Cardiac septum (tissue), 1 donor: ENCODE data around the gene MAP3K5. TPM values are rescaled to one million over a fixed set of nuclear protein-coding genes. Genes with fewer than 3 reads are reported as not detected.
"Not testable (repeated sequence)": the region's sequence is repeated elsewhere in the genome, so short reads cannot be mapped to it uniquely, and the experiment has no call there.

Experiments
- DNase-seq: peaks from one replicate; pipeline ENCODE4 v3.0.0-alpha.2; 2020; ENCODE audit warnings: low spot score
- intact Hi-C: fragments of 100-400 bp; cut with DNase I; formaldehyde crosslinking; loops from one replicate; pipeline ENCODE4 v1.14.0; 2022
- long read RNA-seq: library from polyadenylated mRNA; unstranded; transcript quantifications from one replicate; pipeline ENCODE4 v2.0.0, GENCODE V29; 2021
- total RNA-seq: library from RNA; stranded (reverse); fragmentation: NEBNext Ultra II Directional; extraction: Animal tissue kit (Norgen Biotek cat#: 25700); gene quantifications from one replicate; pipeline ENCODE4 v1.2.1, GENCODE V29; 2021
- donor health status: DM: no; HTN: no; CAD: no.

MAP3K5 gene
- 17.6 TPM for total RNA-seq
- long read RNA-seq, full-length matches to known transcripts = 2 of 15 reads
- long read RNA-seq, partial matches to known transcripts = 7 of 15 reads
- long read RNA-seq, other reads (novel, unspliced or antisense) = 6 of 15 reads

GRCh38 chr6:136792410-136793262 is at the start of gene MAP3K5:
Gene MAP3K5, minus strand, starts transcription at chr6:136792477. Its CDS starts 320 bp downstream, at chr6:136792157.
- DNase-seq = peak; percentile 96
- intact Hi-C loops = loop anchor here (1.0 to 5.0 kb wide), 3 partner anchors 80 to 210 kb away; no protein-coding TSS in a partner anchor

DNA sequence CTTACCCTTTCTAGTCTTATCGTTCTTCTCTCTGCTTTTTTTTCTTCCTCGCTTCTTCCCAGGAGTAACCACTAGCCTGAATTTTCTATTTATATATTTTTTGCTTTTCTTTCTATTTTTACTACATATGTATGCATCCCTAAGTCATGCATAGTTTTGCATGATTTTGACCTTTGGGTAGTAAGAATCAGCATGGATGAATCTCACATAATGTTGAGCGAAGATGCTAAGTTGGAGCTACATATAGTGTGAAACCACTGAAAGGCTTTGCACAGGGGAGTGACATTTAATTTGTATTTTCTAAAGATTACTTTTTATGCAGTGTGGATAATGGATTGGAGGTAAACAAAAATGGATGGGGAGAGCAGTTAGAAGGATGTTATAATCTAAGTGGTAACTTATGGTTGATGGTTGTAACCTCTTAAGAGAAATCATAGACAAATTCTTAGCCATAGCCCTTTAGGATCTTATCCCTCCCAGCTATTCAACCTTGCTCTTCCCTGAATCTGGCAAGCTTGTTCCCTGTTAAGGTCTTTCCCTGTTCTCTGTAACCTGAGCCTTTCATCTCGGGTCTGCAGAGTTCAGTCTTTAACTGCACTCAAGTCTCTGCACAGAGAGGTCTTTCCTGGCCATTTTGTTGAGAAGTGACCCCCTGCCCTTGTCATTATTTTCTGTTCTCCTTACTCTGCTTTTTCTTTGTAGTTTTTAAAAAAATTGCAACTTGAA is 48.2 kb upstream of the MAP3K5 start:
- intact Hi-C loops = no loop called here
- DNase-seq = no peak

GRCh38 chr6:136831873-136832562 is 39.7 kb upstream of the MAP3K5 start:
- DNase-seq = no peak
- intact Hi-C loops = no loop called here

DNA sequence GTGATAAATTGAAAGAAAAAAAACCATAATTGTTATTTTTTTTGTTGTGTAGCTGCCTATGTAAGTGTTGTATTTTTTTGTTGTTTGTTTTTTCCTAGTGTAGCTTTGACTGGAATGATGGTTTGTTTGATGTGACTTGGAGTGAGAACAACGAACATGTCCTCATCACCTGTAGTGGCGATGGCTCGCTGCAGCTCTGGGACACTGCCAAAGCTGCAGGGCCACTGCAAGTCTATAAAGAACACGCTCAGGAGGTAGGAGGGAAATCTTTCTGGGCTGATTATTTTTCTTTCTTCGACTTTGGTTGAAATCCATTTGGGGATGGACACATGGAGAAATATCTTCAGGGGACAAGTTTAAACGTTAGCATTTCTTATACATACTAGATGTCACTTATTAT is 33.9 kb upstream of the MAP3K5 start:
- intact Hi-C loops = no loop called here
- no peak for DNase-seq

GRCh38 chr6:136823128-136823660 is 30.9 kb upstream of the MAP3K5 start:
- DNase-seq = no peak
- intact Hi-C loops = no loop called here

GRCh38 chr6:136822376-136823127 is 30.3 kb upstream of the MAP3K5 start, which contains the start of gene PEX7:
Gene PEX7, plus strand, starts transcription at chr6:136822592. Its CDS starts 74 bp downstream, at chr6:136822666.
- DNase-seq = peak; percentile 97
- intact Hi-C loops = no loop called here

- DNase-seq = no peak
- intact Hi-C loops = no loop called here
These were observed 29.7 kb upstream of the MAP3K5 start for GRCh38 chr6:136822046-136822375.

- DNase-seq = no peak
- intact Hi-C loops = no loop called here
These were observed 28.3 kb upstream of the MAP3K5 start for GRCh38 chr6:136820561-136820960.

- DNase-seq = no peak
- intact Hi-C loops = no loop called here
These were observed 24.4 kb upstream of the MAP3K5 start for GRCh38 chr6:136816656-136817055.

- intact Hi-C loops, DNase-seq: not testable (repeated sequence)
These were observed 23.3 kb upstream of the MAP3K5 start for GRCh38 chr6:136815608-136816007.

DNA sequence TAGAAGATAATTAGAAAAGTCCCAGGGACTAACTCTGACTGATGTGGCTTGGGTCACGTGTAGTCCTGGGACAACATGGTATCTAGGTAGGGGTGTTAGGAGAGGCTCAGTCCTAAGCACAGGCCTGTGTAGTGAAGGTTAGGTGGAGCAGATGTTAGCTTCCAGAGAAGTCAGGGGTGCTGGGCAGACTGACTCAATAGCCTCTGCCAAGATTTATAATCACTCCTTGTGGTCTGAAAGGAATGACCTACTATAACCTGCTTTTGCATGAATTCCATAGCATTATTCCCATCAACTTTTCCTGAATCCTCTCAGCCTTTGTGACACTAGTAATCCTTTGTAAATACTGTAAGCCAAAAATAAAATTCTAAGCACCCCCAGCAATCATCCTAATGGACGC is 19.9 kb upstream of the MAP3K5 start:
- DNase-seq = no peak
- intact Hi-C loops = no loop called here

DNA sequence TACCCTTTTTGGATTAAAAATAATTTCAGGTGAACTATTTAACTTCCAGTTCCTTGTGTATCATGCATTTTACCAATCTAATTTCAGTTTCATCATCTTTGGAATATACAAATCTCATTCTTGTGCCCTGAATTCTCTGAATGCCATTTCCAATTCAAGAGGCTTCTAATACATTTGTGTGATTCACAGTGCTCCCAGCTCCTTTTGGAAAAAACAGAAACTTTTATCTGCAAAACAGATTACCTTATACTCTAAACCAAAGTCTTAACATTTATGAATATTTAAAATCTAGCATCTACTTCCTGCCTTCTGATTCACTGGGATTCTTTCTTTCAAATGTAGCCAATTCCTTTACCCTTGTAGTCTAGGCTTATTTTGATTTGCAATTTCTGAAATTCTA is 19.0 kb upstream of the MAP3K5 start:
- intact Hi-C loops = no loop called here
- no peak for DNase-seq

DNA sequence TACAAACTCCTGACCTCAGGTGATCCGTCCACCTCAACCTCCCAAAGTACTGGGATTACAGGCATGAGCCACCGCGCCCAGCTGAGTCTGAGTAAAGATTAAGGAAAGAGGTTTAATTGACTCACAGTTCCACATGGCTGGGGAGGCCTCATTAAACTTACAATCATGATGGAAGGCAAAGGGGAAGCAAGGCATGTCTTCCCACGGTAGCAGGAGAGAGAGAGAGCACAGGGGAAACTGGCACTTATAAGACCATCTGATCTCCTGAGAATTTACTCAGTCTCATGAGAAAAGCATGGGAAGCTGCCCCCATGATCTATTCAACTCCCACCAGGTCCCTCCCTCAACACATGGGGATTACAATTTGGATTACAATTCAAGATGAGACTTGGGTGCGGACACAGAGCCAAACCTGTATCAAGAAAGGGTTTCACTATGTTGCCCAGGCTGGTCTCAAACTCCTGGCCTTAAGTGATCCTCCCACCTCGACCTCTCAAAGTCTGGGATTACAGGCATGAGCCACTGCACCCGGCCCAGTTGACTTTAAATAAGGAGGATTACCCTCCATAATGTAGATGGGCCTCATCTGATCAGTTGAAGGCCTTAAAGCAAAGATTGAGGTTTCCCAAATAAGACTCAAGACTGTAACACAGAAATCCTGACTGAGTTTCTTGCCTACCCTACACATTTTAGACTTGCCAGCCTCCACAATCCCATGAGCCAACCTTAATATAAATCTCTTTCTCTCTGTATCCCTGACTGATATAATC is 17.0 kb upstream of the MAP3K5 start:
- intact Hi-C loops = no loop called here
- DNase-seq = no peak

GRCh38 chr6:136803608-136804007 is 11.3 kb upstream of the MAP3K5 start:
- DNase-seq = no peak
- intact Hi-C loops = no loop called here

DNA sequence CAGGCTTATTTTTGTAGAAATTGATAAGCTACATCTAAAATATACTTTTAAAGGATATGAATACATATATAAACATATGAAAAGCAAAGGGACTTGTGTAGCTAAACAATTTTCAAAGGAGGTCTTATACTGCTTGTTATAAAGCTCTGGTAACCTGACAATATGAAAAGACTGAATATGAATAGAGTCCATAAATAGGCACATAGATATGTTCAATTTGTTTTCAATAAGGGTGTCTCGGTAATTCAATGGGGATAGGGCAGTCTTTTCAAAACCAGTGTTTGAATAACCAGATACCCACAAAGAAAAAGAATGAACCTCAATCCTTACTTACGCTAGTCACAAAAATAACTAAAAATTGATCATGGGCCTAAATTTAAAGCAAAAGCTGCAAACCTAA is 9.3 kb upstream of the MAP3K5 start:
- intact Hi-C loops = no loop called here
- no peak for DNase-seq

- intact Hi-C loops = no loop called here
- no peak for DNase-seq
These were observed 5.8 kb upstream of the MAP3K5 start for GRCh38 chr6:136798044-136798443.

DNA sequence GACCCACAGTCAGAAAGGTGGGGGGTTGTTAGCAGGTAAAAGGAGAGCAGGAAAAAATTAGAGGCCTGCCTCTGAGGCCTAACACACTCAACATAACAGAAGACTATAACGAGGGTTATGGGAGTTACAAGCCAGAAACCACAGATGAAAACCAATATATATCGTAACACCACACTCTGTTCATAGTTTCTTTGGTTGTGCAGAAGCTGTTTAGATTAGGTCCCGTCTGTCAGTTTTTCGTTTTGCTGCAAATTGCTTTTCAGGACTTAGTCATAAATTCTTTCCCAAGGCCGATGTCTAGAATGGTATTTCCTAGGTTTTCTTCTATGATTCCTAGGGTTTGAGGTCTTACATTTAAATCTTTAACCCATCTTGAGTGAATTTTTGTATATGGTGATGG is 3.7 kb upstream of the MAP3K5 start:
- intact Hi-C loops = no loop called here

DNA sequence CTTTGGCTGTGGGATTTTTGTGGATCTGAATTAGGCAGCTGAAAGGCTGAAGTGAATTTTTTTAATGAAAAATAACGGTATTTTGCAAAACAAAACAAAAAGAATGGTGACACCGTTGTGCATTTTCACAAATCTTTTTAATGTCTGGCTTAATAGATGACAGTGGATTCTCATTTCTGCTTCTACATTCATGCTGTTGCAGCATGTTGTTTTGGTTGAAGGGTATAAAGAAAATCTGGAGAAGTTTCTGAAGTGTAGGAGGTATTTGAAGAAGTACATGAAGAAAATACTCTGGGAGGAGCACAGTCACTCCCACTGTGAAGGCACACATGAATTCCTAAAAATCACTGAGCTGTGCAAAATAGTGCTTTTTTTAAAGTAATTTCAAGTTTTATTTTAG is 3.1 kb upstream of the MAP3K5 start:
- intact Hi-C loops = no loop called here
- DNase-seq = no peak

More for the DNA sequence above, 3.7 kb upstream of the MAP3K5 start:
- no peak for DNase-seq
